Testis (tissue), 2 donors: ENCODE measurements around the gene PDZD8.

Source experiments
- CTCF ChIP-seq, 3 experiments: fragments of 450-650 bp in 2 of 3; fragments of 200-600 bp in 1 of 3; sonication (generic) in 1 of 3; IDR thresholded peaks; one replicate each; pipeline ENCODE4 v1.5.1; 2016 to 2019; ENCODE audit warnings: antibody characterized with exemption in 3 of 3, mild to moderate bottlenecking in 2 of 3, moderate library complexity in 1 of 3
- POLR2A ChIP-seq: fragments of 450-650 bp; IDR thresholded peaks from one replicate; pipeline ENCODE4 v1.6.1; 2017; ENCODE audit warnings: antibody characterized with exemption, mild to moderate bottlenecking, moderate library complexity

- TF ChIP-seq POLR2A (no peak), CTCF (IDR thresholded peaks at IDR 0.05) (no peak)
These were observed 23.7 kb downstream of the PDZD8 start for GRCh38 chr10:117351558-117351957.
